Natural killer cell (primary cell): ENCODE results near the gene ARID1B. TPM values are rescaled to one million over a fixed set of nuclear protein-coding genes. Genes with fewer than 3 reads are reported as not detected.
A peak's percentile ranks its signal among the peaks of the same experiment; 100 is the strongest.

Experiments
- ATAC-seq, 3 donors: fragments of 150-1000 bp in 2 of 3; fragments of 200-7000 bp in 1 of 3; cut with Tn5 transposase; 1 replicate in 1 of 3; 2 replicates in 2 of 3; pipeline ENCODE4 v1.10.0; 2021; ENCODE audit warnings: mild to moderate bottlenecking in 2 of 3, moderate library complexity in 2 of 3
- DNase-seq, 2 donors: peaks; one replicate each; pipeline versions ENCODE4 v3.0.0 to v3.0.0-alpha.2; 2013 to 2021; ENCODE audit warnings: mixed read lengths in 1 of 2
- H3K27ac ChIP-seq: one replicate; pipeline ENCODE4 v1.5.1; 2013; ENCODE audit warnings: mild to moderate bottlenecking, low read length
- H3K27me3 ChIP-seq: one replicate; pipeline ENCODE4 v1.6.1; 2013; ENCODE audit warnings: low read length; ENCODE audit not compliant: control insufficient read depth, insufficient read depth
- H3K36me3 ChIP-seq: one replicate; pipeline ENCODE4 v1.6.1; 2013; ENCODE audit warnings: low read length; ENCODE audit not compliant: control insufficient read depth, insufficient read depth
- H3K4me1 ChIP-seq: one replicate; pipeline ENCODE4 v1.6.1; 2013; ENCODE audit warnings: low read length; ENCODE audit not compliant: control insufficient read depth, insufficient read depth
- H3K4me3 ChIP-seq: one replicate; pipeline ENCODE4 v1.5.1; 2013; ENCODE audit warnings: low read length
- H3K9me3 ChIP-seq: one replicate; pipeline ENCODE4 v1.6.1; 2013; ENCODE audit warnings: low read length; ENCODE audit not compliant: control insufficient read depth, insufficient read depth
- H3K27ac Mint-ChIP-seq, 2 donors: one replicate each; pipeline ENCODE4 v1.8.0; 2022; ENCODE audit warnings: mild to moderate bottlenecking in 2 of 2, mixed read lengths in 2 of 2, moderate library complexity in 1 of 2
- H3K27me3 Mint-ChIP-seq, 2 donors: one replicate each; pipeline ENCODE4 v1.8.0; 2022; ENCODE audit warnings: low read depth in 2 of 2, mixed read lengths in 2 of 2
- H3K36me3 Mint-ChIP-seq: one replicate; pipeline ENCODE4 v1.8.0; 2022; ENCODE audit warnings: mixed read lengths
- H3K4me1 Mint-ChIP-seq, 2 donors: one replicate each; pipeline ENCODE4 v1.8.0; 2022; ENCODE audit warnings: mixed read lengths in 2 of 2
- H3K4me3 Mint-ChIP-seq: one replicate; pipeline ENCODE4 v1.8.0; 2022; ENCODE audit warnings: mild to moderate bottlenecking, moderate library complexity, mixed read lengths
- H3K9me3 Mint-ChIP-seq, 2 donors: one replicate each; pipeline ENCODE4 v1.8.0; 2022; ENCODE audit warnings: mixed read lengths in 2 of 2
- CTCF ChIP-seq: fragments of 200-600 bp; IDR thresholded peaks from one replicate; pipeline ENCODE4 v1.8.0; 2022; ENCODE audit warnings: antibody characterized with exemption
- WGBS: methylation state at CpG from one replicate; pipeline ENCODE4 v1.1.7; 2013; ENCODE audit warnings: missing lambda C conversion rate; ENCODE audit not compliant: insufficient coverage; 5-methylcytosine and 5-hydroxymethylcytosine counted together
- intact Hi-C: fragments of 100-400 bp; cut with micrococcal nuclease; formaldehyde crosslinking; loops from one replicate; pipeline ENCODE4 v1.14.2; 2022
- total RNA-seq, 4 donors: library from RNA; stranded (reverse); fragments of 120-200 nt in 1 of 4; gene quantifications; one replicate each; pipeline versions ENCODE4 v1.2.3 to v1.2.4, GENCODE V29; 2013 to 2022

The ARID1B gene
- total RNA-seq, 3 donors from 2014 or later (not counting 1 experiment from before 2014, with no cell fraction given) = 180 to 201 (median 189) TPM

GRCh38 chr6:157014871-157015270 is 237.7 kb downstream of the ARID1B start:
- Histone ChIP-seq H3K4me3 (no peak overlapping the region), H3K36me3 (no peaks in the 10 kb centered on the region), H3K4me1 (peaks cover 3% of the 10 kb centered on the region), H3K9me3 (no peaks in the 10 kb centered on the region), H3K27me3 (no peaks in the 10 kb centered on the region), H3K27ac (no peak overlapping the region)
- no peaks in the 10 kb centered on the region for H3K9me3 Mint-ChIP-seq
- no peak overlapping the region for H3K27ac Mint-ChIP-seq
- intact Hi-C loops = loop anchor here (10.0 kb wide), 1 partner anchor 450 kb away; no protein-coding TSS in a partner anchor
- H3K36me3 Mint-ChIP-seq = no peaks in the 10 kb centered on the region
- H3K27me3 Mint-ChIP-seq = no peaks in the 10 kb centered on the region
- no peak overlapping the region for H3K4me3 Mint-ChIP-seq
- 89% methylated on average over 7 of the region's 7 CpGs for WGBS
- DNase-seq (no peak), ATAC-seq (no peak)
- TF ChIP-seq CTCF = no peak
- peaks cover 42 to 58% of the 10 kb centered on the region in 2 donors for H3K4me1 Mint-ChIP-seq

GRCh38 chr6:157017022-157017421 is 239.8 kb downstream of the ARID1B start:
- Histone ChIP-seq H3K27me3 (no peaks in the 10 kb centered on the region), H3K4me3 (no peak overlapping the region), H3K36me3 (no peaks in the 10 kb centered on the region), H3K27ac (no peak overlapping the region), H3K9me3 (no peaks in the 10 kb centered on the region), H3K4me1 (peaks cover 3% of the 10 kb centered on the region)
- Mint-ChIP-seq H3K9me3 (no peaks in the 10 kb centered on the region), H3K27me3 (no peaks in the 10 kb centered on the region), H3K4me3 (no peak overlapping the region), H3K36me3 (no peaks in the 10 kb centered on the region), H3K4me1 (peaks cover 43 to 45% of the 10 kb centered on the region in 2 donors), H3K27ac (no peak overlapping the region)
- TF ChIP-seq CTCF = no peak
- no peak for ATAC-seq
- intact Hi-C loops = loop anchor here (10.0 kb wide), 1 partner anchor 452 kb away; no protein-coding TSS in a partner anchor
- 83% methylated on average over 1 of the region's 1 CpG for whole genome bisulfite sequencing
- DNase-seq = no peak

- ATAC-seq (no peak), DNase-seq (no peak)
- H3K9me3 ChIP-seq = no peaks in the 10 kb centered on the region
- Mint-ChIP-seq H3K36me3 (no peaks in the 10 kb centered on the region), H3K4me3 (no peak overlapping the region), H3K9me3 (no peaks in the 10 kb centered on the region), H3K27ac (peak overlapping the region in 1 of 2 donors; percentile 96), H3K4me1 (peaks cover 51 to 52% of the 10 kb centered on the region in 2 donors), H3K27me3 (no peaks in the 10 kb centered on the region)
- no peaks in the 10 kb centered on the region for H3K27me3 ChIP-seq
- no peak overlapping the region for H3K27ac ChIP-seq
- intact Hi-C loops = loop anchor here (10.0 kb wide), 1 partner anchor 453 kb away; no protein-coding TSS in a partner anchor
- TF ChIP-seq CTCF = no peak
- no peaks in the 10 kb centered on the region for H3K36me3 ChIP-seq
- H3K4me3 ChIP-seq = no peak overlapping the region
- peaks cover 6% of the 10 kb centered on the region for H3K4me1 ChIP-seq
Observed at GRCh38 chr6:157017861-157018260, 240.7 kb downstream of the ARID1B start.

GRCh38 chr6:157019115-157019641 is 242.0 kb downstream of the ARID1B start:
- no peaks in the 10 kb centered on the region for H3K27me3 Mint-ChIP-seq
- Histone ChIP-seq H3K27ac (peak overlapping the region; percentile 97), H3K4me3 (no peak overlapping the region), H3K4me1 (peaks cover 6% of the 10 kb centered on the region), H3K27me3 (no peaks in the 10 kb centered on the region), H3K9me3 (no peaks in the 10 kb centered on the region), H3K36me3 (no peaks in the 10 kb centered on the region)
- peaks cover 52 to 58% of the 10 kb centered on the region in 2 donors for H3K4me1 Mint-ChIP-seq
- DNase-seq = peak in 1 of 2 donors; percentile 38
- no peaks in the 10 kb centered on the region for H3K9me3 Mint-ChIP-seq
- WGBS = 93% methylated on average over 1 of the region's 2 CpGs
- H3K36me3 Mint-ChIP-seq = no peaks in the 10 kb centered on the region
- intact Hi-C loops = loop anchor here (10.0 kb wide), 1 partner anchor 454 kb away; no protein-coding TSS in a partner anchor
- no peak for ATAC-seq
- peak overlapping the region; percentile 95 for H3K4me3 Mint-ChIP-seq
- no peak for TF ChIP-seq CTCF
- peak overlapping the region; percentile 96 for H3K27ac Mint-ChIP-seq
